WTC11 (cell line): ENCODE measurements around the gene C19orf25. TPM values are rescaled to one million over a fixed set of nuclear protein-coding genes. Genes with fewer than 3 reads are reported as not detected.

Experiments
- ATAC-seq: fragments of 200-7000 bp; cut with Tn5 transposase; 2 replicates; pipeline ENCODE4 v1.10.0; 2021; ENCODE audit warnings: mild to moderate bottlenecking, moderate library complexity
- CTCF ChIA-PET: fragments of 300-600 bp; sonication (Branson Sonifier 250); formaldehyde crosslinking; loops from one replicate; lab custom pipeline; 2021; ENCODE audit warnings: antibody characterized with exemption; lab: Charles Lee
- POLR2A ChIA-PET: fragments of 350-600 bp; sonication (Branson Sonifier 250); formaldehyde crosslinking; loops from one replicate; lab custom pipeline; 2021; ENCODE audit warnings: antibody characterized with exemption; lab: Charles Lee
- DNase-seq: peaks from one replicate; pipeline ENCODE4 v3.0.0; 2021; ENCODE audit warnings: low spot score
- H3K27ac Mint-ChIP-seq: 2 replicates; pipeline ENCODE4 v1.8.0; 2021; ENCODE audit warnings: mixed read lengths
- H3K27me3 Mint-ChIP-seq: 2 replicates; pipeline ENCODE4 v1.8.0; 2021; ENCODE audit warnings: low read depth, mild to moderate bottlenecking, moderate library complexity, mixed read lengths
- H3K36me3 Mint-ChIP-seq: 2 replicates; pipeline ENCODE4 v1.8.0; 2021; ENCODE audit warnings: mixed read lengths
- H3K4me1 Mint-ChIP-seq: 2 replicates; pipeline ENCODE4 v1.8.0; 2022; ENCODE audit warnings: mixed read lengths
- H3K4me3 Mint-ChIP-seq: 2 replicates; pipeline ENCODE4 v1.8.0; 2021; ENCODE audit warnings: mild to moderate bottlenecking, moderate library complexity, mixed read lengths
- H3K9me3 Mint-ChIP-seq: 2 replicates; pipeline ENCODE4 v1.8.0; 2021; ENCODE audit warnings: mixed read lengths
- ATF1 ChIP-seq: sonication (generic); formaldehyde crosslinking; IDR thresholded peaks from 2 replicates; pipeline ENCODE4 v1.8.1; 2023; ENCODE audit warnings: mild to moderate bottlenecking, moderate library complexity, missing genetic modification reagents
- CREB1 ChIP-seq: sonication (generic); formaldehyde crosslinking; IDR thresholded peaks from 2 replicates; pipeline ENCODE4 v1.8.0; 2023; ENCODE audit warnings: mild to moderate bottlenecking, missing genetic modification reagents
- CREM ChIP-seq: sonication (generic); formaldehyde crosslinking; IDR thresholded peaks from 2 replicates; pipeline ENCODE4 v1.8.1; 2022; ENCODE audit warnings: mild to moderate bottlenecking, missing genetic modification reagents, moderate library complexity
- ESRRA ChIP-seq: sonication (generic); formaldehyde crosslinking; IDR thresholded peaks from 2 replicates; pipeline ENCODE4 v1.8.1; 2022; ENCODE audit warnings: mild to moderate bottlenecking, missing genetic modification reagents, borderline replicate concordance
- FOXP1 ChIP-seq: sonication (generic); formaldehyde crosslinking; IDR thresholded peaks from 2 replicates; pipeline ENCODE4 v1.8.0; 2022; ENCODE audit warnings: missing genetic modification reagents, mild to moderate bottlenecking, moderate library complexity, borderline replicate concordance
- HMGA2 ChIP-seq: fragments of 250-450 bp; sonication (Bioruptor Pico); IDR thresholded peaks from 2 replicates; pipeline ENCODE4 v1.4.0; 2021; ENCODE audit warnings: mild to moderate bottlenecking, moderate library complexity
- IRF2 ChIP-seq: sonication (generic); formaldehyde crosslinking; IDR thresholded peaks from 2 replicates; pipeline ENCODE4 v1.8.0; 2022; ENCODE audit warnings: low read depth, missing genetic modification reagents, borderline replicate concordance
- KAT7 ChIP-seq: sonication (generic); formaldehyde crosslinking; IDR thresholded peaks from 2 replicates; pipeline ENCODE4 v1.8.1; 2023; ENCODE audit warnings: missing genetic modification reagents, mild to moderate bottlenecking, borderline replicate concordance
- MAX ChIP-seq: sonication (generic); formaldehyde crosslinking; IDR thresholded peaks from 2 replicates; pipeline ENCODE4 v1.8.0; 2022; ENCODE audit warnings: mild to moderate bottlenecking, missing genetic modification reagents
- NFATC4 ChIP-seq: fragments of 250-450 bp; sonication (Bioruptor Pico); IDR thresholded peaks from 2 replicates; pipeline ENCODE4 v1.9.0; 2021; ENCODE audit warnings: mild to moderate bottlenecking
- NFYB ChIP-seq: sonication (generic); formaldehyde crosslinking; conservative IDR thresholded peaks from 2 replicates; pipeline ENCODE4 v1.8.0; 2022; ENCODE audit warnings: low read depth, missing genetic modification reagents
- PREB ChIP-seq: sonication (generic); formaldehyde crosslinking; IDR thresholded peaks from 2 replicates; pipeline ENCODE4 v1.8.1; 2022; ENCODE audit warnings: mild to moderate bottlenecking, missing genetic modification reagents, moderate library complexity, borderline replicate concordance
- TEAD1 ChIP-seq: sonication (generic); formaldehyde crosslinking; IDR thresholded peaks from 2 replicates; pipeline ENCODE4 v1.8.0; 2022; ENCODE audit warnings: mild to moderate bottlenecking, missing genetic modification reagents
- ZNF219 ChIP-seq: sonication (generic); formaldehyde crosslinking; IDR thresholded peaks from 2 replicates; pipeline ENCODE4 v1.8.0; 2023; ENCODE audit warnings: missing genetic modification reagents, mild to moderate bottlenecking, borderline replicate concordance
- total RNA-seq: library from RNA; stranded (reverse); gene quantifications from 3 replicates; pipeline ENCODE4 v1.2.3, GENCODE V29; 2021
- TF ChIP-seq, protein P1 (sequence below): fragments of 250-450 bp; sonication (Bioruptor Pico); conservative IDR thresholded peaks from 2 replicates; pipeline ENCODE4 v1.9.0; 2021; ENCODE audit warnings: mild to moderate bottlenecking
- TF ChIP-seq, protein P2 (sequence below): sonication (generic); formaldehyde crosslinking; conservative IDR thresholded peaks from 2 replicates; pipeline ENCODE4 v1.8.1; 2022; ENCODE audit warnings: mild to moderate bottlenecking, missing genetic modification reagents
- TF ChIP-seq, protein P3 (sequence below): sonication (generic); formaldehyde crosslinking; IDR thresholded peaks from 2 replicates; pipeline ENCODE4 v1.8.0; 2023; ENCODE audit warnings: missing genetic modification reagents

The C19orf25 gene
- total RNA-seq, 1 experiment from 2014 or later, result 65.7 TPM

DNA sequence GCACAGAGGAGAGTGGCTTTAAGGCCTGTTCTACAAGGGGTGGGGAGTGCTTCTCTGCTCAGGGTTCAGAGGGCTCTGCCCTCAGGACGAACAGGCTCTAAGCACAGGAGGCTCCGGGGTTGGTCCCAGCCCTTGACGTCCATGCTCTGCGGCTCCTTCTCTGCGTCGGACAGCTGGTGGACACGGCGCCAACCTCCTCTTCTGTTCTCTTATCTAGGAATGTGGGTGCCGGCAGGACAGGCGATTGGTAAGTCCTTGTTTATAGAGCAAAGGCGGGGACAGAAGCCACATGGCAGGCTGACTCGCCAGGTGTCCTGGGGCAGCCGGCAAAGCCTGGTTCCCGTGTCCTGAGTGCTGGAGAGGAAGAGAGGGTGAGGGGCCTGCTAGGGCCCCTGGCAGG is 49.3 kb downstream of the C19orf25 start (continued):
- TF ChIP-seq KAT7 (CRISPR knock-in tag), result no peak
- TF ChIP-seq PREB, result no peak
- no peak for TF ChIP-seq HMGA2 (CRISPR knock-in tag)

DNA sequence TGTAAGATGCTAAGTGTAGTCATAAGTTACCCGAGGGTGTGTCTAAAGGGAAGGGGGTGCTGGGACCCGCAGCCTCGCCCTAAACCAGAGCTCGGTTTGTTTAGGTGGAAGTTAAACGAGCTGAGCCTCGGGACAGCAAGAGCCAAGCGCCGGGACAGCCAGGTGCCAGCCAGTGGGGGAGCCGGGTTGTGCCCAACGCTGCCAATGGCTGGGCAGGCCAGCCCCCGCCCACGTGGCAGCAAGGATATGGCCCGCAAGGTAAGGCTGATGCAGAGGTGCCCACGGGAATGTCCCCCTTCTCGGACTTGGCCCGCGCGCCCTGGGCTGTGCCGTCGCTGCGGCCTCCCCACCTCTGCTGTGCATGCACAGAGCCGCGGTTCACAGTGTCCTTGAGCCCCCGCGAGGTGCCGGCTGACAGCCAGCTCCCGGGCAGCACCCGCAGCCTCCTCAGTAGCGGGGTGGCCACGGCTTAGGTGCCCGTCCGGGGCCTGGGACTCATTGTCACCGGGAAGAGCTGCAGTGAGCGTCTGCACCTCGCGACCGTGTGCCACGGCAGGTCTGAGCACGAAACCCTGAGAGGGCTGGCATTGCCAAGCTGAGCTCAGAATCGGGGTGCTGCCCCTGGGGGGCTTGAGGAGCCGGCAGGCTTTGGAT is 50.1 kb downstream of the C19orf25 start:
- TF ChIP-seq IRF2 (CRISPR knock-in tag) (no peak), ATF1 (CRISPR knock-in tag) (no peak), FOXP1 (CRISPR knock-in tag) (no peak), NFYB (CRISPR knock-in tag) (no peak), CREM (CRISPR knock-in tag) (no peak)
- TF ChIP-seq, protein P1, sequence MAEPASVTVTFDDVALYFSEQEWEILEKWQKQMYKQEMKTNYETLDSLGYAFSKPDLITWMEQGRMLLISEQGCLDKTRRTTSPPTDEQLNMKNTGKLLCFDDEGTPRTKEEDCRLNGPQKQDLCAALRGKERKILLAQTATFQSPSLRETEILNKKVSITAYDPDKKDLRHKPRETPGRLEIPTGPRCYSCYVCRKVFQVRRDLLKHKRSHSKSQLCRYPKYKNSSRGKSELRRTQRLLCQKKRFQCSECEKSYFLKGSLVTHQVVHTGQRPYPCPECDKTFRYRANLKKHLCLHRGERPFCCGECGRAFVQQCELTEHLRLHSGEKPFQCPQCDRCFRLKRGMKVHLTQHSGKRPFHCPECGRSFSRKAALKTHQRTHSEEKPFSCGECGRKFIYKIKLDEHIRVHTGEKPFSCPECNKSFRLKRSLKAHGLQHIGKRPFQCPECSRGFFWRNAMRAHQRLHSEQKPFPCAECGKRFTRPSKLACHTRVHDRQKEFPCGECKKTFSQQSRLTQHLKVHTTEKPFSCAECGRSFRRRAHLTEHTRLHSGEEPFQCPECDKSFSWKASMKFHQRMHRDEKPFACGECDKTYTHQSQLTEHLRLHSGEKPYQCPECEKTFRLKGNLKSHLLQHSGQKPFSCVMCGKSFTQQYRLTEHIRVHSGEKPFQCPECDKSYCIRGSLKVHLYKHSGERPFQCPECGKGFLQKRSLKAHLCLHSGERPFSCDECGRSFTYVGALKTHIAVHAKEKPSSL (CRISPR knock-in tag), result no peak
- TF ChIP-seq, protein P2, sequence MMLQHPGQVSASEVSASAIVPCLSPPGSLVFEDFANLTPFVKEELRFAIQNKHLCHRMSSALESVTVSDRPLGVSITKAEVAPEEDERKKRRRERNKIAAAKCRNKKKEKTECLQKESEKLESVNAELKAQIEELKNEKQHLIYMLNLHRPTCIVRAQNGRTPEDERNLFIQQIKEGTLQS (CRISPR knock-in tag), result no peak
- Mint-ChIP-seq H3K27me3 (no peaks in the 10 kb centered on the region), H3K4me1 (0 out of 2 replicates have a peak, but pooled peaks cover 3% of the 10 kb centered on the region), H3K27ac (no peak overlapping the region), H3K9me3 (no peaks in the 10 kb centered on the region), H3K36me3 (peaks cover 39% of the 10 kb centered on the region), H3K4me3 (no peak overlapping the region)
- ATAC-seq, result no peak
- ChIA-PET POLR2A (no interaction called here), CTCF (no interaction called here)
- no peak for DNase-seq

GRCh38 chr19:1427221-1427920 is 51.6 kb downstream of the C19orf25 start:
- ATAC-seq (no peak), DNase-seq (no peak)
- ChIA-PET CTCF (interaction anchor here (1.1 kb wide), 1 partner anchor 183 kb away, joined by 3 read pairs; no protein-coding TSS in a partner anchor), POLR2A (interaction anchor here (0.6 kb wide), 1 partner anchor 14 kb away, joined by 9 read pairs; no protein-coding TSS in a partner anchor)
- H3K36me3 Mint-ChIP-seq, result peaks cover 44% of the 10 kb centered on the region
- TF ChIP-seq, protein P3, sequence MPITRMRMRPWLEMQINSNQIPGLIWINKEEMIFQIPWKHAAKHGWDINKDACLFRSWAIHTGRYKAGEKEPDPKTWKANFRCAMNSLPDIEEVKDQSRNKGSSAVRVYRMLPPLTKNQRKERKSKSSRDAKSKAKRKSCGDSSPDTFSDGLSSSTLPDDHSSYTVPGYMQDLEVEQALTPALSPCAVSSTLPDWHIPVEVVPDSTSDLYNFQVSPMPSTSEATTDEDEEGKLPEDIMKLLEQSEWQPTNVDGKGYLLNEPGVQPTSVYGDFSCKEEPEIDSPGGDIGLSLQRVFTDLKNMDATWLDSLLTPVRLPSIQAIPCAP (CRISPR knock-in tag), result no peak
- TF ChIP-seq IRF2 (CRISPR knock-in tag) (no peak), TEAD1 (CRISPR knock-in tag) (no peak), CREB1 (CRISPR knock-in tag) (no peak), NFATC4 (no peak), ESRRA (no peak), ZNF219 (no peak), MAX (CRISPR knock-in tag) (no peak)
- H3K4me1 Mint-ChIP-seq, result peaks cover 8% of the 10 kb centered on the region
- no peak overlapping the region for H3K4me3 Mint-ChIP-seq
- no peaks in the 10 kb centered on the region for H3K9me3 Mint-ChIP-seq
- H3K27ac Mint-ChIP-seq, result no peak overlapping the region; the same call in 1 of the 2 replicates
- H3K27me3 Mint-ChIP-seq, result no peaks in the 10 kb centered on the region
